Measurements from ENCODE around the gene LIMS2.

Gene LIMS2

GRCh38 chr2:127647242-127648190 lies 27.8 kb downstream of the LIMS2 start:
- no peak for DNase-seq (ENCODE audit: low spot score)

- DNase-seq (ENCODE audit: low spot score): no peak
Measured at GRCh38 chr2:127646487-127647241, 28.7 kb downstream of the LIMS2 start.

- DNase-seq (ENCODE audit: low spot score): no peak
Measured at GRCh38 chr2:127645395-127646291, 29.7 kb downstream of the LIMS2 start, which contains the start of gene GPR17. TSS of gene GPR17 (plus strand) at chr2:127646153. CDS start at chr2:127650736, 4,583 bp downstream.

GRCh38 chr2:127645026-127645394 lies 30.3 kb downstream of the LIMS2 start:
- DNase-seq (ENCODE audit: low spot score): no peak

DNA sequence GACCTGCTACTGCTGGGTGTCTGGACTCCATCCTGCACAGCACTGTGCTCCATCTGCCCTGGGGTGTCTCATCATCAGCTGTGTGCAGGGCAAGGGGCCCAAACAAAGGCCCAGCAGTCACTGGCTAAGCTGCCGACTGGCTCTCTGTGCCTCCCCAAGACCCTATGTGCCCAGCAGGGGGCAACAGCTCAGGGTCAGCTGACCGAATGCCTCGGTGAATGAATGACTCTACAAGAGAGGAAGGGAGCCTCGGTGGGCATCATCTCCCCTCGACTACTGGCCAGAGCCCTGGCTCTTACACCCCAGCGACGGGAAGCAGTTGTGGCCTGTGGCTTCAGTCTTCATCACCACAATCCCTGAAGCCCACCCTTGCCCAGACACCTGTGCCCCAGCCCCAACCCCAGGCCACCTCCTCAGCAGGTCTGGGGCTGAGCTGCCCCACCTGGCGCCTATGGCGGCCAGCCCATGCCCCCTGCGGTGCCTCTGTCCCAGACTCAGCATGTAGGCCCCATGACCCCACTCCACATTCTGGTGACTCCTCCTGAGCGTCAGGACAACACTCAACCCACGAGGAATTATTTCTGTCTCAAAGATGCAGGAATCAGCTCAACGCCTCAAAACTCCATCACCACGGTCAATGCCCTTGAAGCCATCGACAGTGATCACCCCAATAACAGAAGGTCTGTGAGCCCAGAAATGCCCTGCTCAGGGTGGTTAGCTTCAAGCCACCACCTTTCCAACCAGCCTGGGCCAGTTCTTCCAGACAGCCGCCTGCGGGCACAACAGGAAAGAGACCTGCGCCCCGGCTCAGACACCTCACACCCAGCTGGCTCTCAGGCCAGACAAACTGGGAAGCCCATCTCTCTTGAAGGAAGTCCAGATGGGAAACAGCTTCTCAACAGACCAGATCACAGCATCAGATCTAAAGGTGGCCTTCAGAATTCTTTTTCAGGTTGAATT lies 31.0 kb downstream of the LIMS2 start:
- no peak for DNase-seq (ENCODE audit: low spot score)

DNA sequence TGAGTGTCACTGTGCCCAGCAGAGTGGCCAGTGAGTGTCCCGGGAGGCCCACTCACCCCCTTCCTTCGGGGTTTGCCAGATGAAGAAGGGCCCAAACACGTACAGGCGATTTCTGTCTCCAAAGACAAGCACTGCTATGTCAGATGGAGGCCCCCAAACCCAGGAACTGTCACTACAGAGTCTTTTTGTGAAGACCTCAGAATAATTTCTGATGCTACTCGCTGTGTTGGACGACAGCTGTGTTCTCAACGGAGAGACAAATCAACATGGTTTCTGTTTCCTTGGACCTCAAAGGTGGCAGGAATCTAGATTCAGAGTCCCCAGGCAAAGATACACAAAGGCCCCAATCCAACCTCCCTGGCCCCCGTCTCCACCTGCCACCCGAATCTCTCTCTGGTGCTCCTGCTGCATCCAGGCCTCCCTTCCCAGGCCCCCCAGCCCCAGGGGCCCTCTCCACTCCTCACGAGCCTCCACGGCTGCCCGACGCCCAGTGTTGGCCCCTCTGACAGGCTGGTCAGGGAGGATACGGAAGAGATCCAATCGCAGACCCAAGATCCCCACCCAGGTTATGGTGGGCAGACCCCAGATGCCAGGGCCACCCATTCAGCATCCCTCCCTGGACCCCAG lies 31.8 kb downstream of the LIMS2 start:
- DNase-seq (ENCODE audit: low spot score): no peak

DNA sequence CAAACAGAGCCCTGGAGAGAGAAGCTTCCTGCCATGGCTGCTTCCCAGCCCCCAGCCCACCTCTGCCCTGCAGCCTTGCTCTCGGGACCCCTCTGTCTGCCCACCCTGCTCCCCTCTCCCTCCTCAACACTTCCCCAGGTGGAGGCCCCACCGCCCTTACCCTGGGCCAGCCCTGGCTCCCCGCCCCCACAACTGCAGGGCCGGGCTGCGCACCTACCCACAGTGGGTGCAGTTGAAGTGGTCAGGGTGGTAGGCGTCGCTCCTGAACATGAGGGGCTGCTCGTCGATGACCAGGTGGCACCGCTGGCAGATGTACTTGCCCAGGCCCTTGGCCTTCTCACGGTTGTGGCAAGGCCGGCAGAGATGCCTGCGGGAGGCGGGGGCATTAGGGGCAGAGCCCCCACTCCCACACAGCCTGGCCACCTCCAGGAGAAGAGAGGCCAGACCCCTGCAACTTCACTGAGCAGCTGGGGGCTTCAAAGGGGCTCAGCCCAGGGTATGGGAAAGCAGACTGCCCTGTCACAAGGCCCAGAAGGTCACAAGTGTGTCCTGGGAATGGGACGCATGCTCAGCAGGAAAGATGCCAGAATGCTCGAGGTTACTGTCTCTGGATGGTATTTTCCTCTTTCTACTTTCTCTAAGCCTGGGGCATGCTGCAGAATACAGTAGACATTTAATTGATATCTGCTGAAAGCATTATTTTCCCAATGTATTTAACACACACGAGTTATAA lies 32.5 kb downstream of the LIMS2 start:
- no peak for DNase-seq (ENCODE audit: low spot score)

GRCh38 chr2:127641846-127642507 lies 33.4 kb downstream of the LIMS2 start:
- no peak for DNase-seq (ENCODE audit: low spot score)

GRCh38 chr2:127641133-127641532 lies 34.2 kb downstream of the LIMS2 start:
- no peak for DNase-seq (ENCODE audit: low spot score)

- DNase-seq (ENCODE audit: low spot score): peak; percentile 73
Measured at GRCh38 chr2:127640082-127641072, 35.0 kb downstream of the LIMS2 start.

DNA sequence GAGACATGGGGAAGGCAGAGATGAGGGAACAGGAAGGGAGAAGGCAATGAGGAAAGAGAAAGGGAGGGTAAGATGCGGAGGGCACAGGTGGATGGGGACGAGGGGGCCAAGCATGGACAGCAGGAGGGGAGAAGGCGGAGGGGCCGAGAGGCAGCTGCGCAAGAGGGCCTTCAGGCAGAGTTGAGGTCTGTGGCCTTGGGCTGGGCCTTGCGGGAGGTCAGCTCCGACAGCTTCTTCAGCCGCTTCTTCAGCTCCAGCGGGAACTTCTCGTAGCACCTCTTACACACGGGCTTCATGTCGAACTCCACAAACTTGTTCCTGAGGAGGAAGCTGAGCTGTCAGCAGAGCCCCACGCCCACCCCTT lies 36.2 kb downstream of the LIMS2 start:
- no peak for DNase-seq (ENCODE audit: low spot score)

GRCh38 chr2:127638361-127639110 lies 36.8 kb downstream of the LIMS2 start:
- no peak for DNase-seq (ENCODE audit: low spot score)

DNA sequence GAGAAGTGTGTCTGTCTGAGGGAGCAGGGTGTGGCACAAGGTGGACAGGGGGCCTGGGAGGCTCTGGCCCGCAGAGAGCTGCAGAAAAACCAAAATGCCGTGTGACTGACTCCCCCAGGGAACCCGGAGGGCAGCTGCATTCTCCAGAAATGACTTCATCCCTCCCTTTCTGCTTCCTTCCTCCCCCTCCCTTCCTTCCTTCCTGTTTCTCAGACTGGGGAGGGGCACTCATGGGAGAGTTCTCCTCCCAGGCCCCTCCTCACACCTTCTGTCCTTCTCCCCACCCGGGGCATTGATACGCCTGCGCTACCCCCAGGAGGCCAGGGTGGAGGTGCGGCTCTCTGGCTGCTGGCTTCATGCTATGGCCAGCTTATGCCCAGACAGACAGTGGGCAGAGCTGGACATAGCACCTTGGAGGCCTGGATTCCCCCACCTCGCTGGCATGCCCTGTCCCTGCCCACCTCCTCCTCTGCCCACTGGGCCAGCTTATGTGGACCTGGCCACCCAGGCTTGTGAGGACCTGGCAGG lies 37.5 kb downstream of the LIMS2 start:
- no peak for DNase-seq (ENCODE audit: low spot score)

DNA sequence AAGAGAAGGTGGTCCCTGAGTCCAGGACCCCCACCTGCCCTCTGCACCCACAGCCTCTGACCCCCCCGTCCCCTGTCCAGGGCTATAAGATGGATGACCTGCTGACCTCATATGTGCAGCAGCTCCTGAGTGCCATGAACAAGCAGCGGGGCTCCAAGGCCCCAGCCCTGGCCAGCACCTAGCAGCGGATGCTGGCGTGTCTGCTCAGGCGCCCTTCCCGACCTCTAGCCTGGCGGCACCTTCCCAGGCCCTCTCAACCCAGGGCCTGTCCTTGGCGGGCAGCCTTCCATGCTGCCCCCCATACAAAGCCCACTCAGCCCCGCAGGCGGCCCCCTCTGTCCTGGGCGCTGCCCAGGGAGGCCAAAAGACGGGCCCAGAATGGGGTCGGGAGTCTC lies 38.1 kb downstream of the LIMS2 start:
- no peak for DNase-seq (ENCODE audit: low spot score)

GRCh38 chr2:127636248-127637235 lies 38.8 kb downstream of the LIMS2 start:
- DNase-seq (ENCODE audit: low spot score): no peak
